Measurements from ENCODE around the gene ABLIM2. TPM values are rescaled to one million over a fixed set of nuclear protein-coding genes. Genes with fewer than 3 reads are reported as not detected.
A peak's percentile ranks its signal among the peaks of the same experiment; 100 is the strongest.

The ABLIM2 gene
- total RNA-seq, 2 donors from 2014 or later: 0.24 to 0.25 TPM

DNA sequence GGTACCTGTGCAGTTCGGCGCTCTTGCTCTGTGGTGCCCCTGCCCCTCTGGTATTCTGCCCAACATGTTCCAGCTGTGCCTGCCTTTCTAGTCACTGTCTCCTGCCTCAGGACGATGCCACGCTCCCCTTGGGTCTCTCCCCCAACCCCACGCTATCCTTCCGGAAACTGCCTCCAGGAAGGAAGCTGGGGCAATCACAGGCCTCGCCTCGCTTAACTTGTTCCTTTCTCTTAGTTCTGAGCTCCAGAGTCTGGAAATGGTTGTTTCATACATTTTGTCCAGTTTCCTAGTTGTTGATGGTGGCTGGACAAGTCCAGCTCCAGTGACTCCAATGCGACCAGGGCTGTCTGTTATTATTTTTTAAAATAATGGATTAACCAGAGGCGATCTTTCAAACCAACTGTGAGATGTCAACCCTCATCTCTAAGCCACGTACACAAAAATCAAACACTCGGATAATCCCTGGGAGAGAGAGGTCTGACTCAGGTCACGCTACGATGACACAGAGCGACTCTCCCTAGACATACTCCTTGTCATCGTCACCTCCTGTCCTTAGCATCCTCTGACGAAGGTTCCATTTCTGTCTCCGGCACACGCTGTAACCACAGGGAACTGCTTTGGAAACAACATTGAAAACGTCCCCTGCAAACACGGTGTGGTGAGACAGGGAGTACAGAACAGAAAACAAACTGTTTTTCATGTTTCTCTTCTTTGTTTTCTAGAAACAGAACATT is 62.5 kb downstream of the ABLIM2 start:
- H3K9me3 Mint-ChIP-seq: peaks cover 5% of the 10 kb centered on the region
- no peak overlapping the region for H3K4me3 Mint-ChIP-seq
- ATAC-seq: no peak
- no peak overlapping the region for H3K27ac Mint-ChIP-seq
- no peaks in the 10 kb centered on the region for H3K4me1 Mint-ChIP-seq (ENCODE audit: low read depth in 2 of 2)
- DNase-seq (ENCODE audit: low spot score): no peak
- H3K36me3 Mint-ChIP-seq: peaks cover 23% of the 10 kb centered on the region
- H3K27me3 Mint-ChIP-seq: no peaks in the 10 kb centered on the region

DNA sequence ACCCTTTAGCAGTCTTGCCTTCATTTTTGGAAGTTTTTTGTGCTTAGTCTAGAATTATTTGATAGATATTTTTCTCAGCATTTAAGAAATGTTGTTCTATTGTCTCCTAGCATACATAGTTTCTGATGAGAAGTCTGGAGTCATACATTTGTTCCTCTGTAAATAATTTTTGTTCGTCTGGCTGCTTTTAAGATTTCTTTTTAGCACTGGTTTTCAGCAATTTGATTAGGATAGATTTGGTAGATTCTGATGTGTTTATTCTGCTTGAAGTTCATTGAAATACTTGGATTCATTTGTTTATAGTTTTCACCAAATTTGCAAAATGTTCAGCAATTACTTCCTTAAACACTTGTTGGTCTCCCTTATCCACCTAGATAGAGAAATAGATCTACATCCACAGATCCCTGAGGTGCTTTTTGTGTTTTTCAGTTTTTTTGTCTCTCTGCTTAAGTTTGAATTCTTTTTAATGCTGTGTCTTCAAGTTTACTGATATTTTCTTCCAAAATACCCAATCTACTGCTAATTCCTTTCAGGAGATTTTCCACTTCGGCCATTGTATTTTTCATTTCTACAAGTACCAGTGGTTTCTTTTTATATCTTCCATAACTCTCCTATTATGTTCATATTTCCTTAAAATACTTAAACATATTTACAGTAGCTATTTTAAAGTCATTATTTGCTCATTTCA is 64.9 kb downstream of the ABLIM2 start:
- Mint-ChIP-seq H3K4me3 (no peak overlapping the region), H3K9me3 (peaks cover 5% of the 10 kb centered on the region), H3K27ac (no peak overlapping the region), H3K27me3 (no peaks in the 10 kb centered on the region), H3K4me1 (ENCODE audit: low read depth in 2 of 2) (no peaks in the 10 kb centered on the region), H3K36me3 (peaks cover 23% of the 10 kb centered on the region)
- DNase-seq (ENCODE audit: low spot score): no peak
- no peak for ATAC-seq

DNA sequence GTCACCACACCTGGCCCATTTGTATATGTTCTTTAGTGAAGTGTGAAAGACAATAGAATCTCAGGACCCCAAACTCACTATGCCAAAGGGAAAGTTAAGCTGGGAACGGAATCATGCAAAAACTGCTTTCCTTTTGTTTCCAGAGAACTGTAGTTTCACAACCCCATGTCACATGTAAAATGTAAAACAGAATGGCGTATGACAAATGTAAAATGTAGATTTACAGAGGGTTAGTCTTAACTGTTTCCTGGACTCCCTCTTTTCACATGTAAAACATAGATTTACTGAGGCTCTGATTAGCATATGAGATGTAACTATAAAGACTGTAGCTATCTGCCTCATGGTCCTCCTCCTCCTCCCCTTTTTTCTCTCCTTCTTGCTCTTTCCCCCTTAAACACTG is 66.3 kb downstream of the ABLIM2 start:
- no peak for ATAC-seq
- no peak overlapping the region for H3K4me3 Mint-ChIP-seq

DNA sequence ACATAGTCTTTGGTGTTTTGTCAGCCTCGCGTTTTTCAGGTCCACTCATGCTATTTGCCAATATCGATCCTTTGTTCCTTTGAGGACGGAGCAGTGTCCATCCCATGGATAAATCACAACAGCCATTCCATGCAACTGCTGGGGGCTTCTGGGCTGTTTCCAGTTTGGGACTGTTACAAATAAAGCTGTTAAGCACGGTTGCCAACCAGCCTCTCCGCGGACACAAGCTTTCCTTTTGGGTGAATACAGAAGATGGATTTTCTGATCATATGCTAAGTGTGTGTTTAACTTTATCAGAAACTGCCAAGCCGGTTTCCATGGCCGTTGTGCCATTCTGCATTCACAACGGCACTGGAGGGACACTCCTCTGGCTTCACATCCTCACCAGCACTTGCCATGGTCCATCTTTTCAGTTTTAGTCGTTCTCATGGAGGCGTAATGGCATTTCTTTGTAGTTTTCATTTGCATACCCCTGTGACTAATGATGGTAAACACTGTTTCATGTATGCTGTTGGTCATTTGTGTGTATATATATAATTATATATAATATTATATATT is 67.8 kb downstream of the ABLIM2 start:
- Mint-ChIP-seq H3K36me3 (peaks cover 23% of the 10 kb centered on the region), H3K4me3 (no peak overlapping the region), H3K9me3 (peaks cover 5% of the 10 kb centered on the region), H3K4me1 (ENCODE audit: low read depth in 2 of 2) (no peaks in the 10 kb centered on the region), H3K27ac (no peak overlapping the region), H3K27me3 (no peaks in the 10 kb centered on the region)
- ATAC-seq (no peak), DNase-seq (ENCODE audit: low spot score) (no peak)

More for the DNA sequence above, 66.3 kb downstream of the ABLIM2 start:
- Mint-ChIP-seq H3K9me3 (peaks cover 5% of the 10 kb centered on the region), H3K27ac (no peak overlapping the region), H3K4me1 (ENCODE audit: low read depth in 2 of 2) (no peaks in the 10 kb centered on the region), H3K27me3 (no peaks in the 10 kb centered on the region), H3K36me3 (peaks cover 23% of the 10 kb centered on the region)
- no peak for DNase-seq (ENCODE audit: low spot score)

DNA sequence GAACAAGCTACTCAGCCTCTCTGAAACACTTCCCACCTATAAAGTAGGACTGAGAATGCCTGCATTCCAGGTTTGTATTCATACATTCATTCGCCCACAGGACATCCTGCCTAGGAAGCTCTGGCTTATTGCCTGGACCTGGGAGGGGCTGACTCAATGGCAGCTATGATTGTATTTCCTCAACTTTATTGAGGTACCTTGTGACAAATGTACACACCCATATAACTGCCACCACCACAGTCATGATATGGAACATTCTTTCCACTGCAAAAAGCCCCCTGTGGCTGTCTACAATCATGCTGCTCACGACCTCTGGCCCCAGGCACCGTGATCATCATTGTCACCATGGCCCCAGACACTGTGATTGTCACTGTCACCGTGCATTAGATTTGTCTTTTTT is 68.3 kb downstream of the ABLIM2 start:
- H3K27me3 Mint-ChIP-seq: no peaks in the 10 kb centered on the region
- peaks cover 19% of the 10 kb centered on the region for H3K36me3 Mint-ChIP-seq
- no peak overlapping the region for H3K4me3 Mint-ChIP-seq
- ATAC-seq (peak; percentile 10 to 36), DNase-seq (ENCODE audit: low spot score) (no peak)
- no peak overlapping the region for H3K27ac Mint-ChIP-seq
- H3K4me1 Mint-ChIP-seq (ENCODE audit: low read depth in 2 of 2): no peaks in the 10 kb centered on the region
- peaks cover 5% of the 10 kb centered on the region for H3K9me3 Mint-ChIP-seq

DNA sequence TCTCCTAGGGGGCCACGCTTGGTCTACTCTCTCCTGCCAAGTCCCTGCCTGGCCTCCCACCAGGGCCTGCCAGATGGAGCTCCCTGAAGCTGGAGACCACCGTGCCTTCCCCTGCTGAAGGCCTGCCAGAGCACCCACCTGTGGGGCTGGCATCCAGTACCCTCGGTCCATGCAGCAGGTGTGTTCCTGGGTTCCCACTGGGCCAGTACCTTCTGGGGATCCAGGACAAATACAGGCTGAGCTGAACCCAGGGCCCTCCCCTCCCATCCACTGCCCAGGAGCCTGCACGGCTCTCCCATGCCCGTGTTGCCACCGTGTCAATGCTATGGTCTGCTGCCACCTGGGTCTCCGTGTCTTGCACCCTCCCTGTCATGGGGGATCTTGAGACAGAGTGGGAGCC is 68.8 kb downstream of the ABLIM2 start:
- DNase-seq (ENCODE audit: low spot score) (no peak), ATAC-seq (peak; percentile 35 to 53)
- no peaks in the 10 kb centered on the region for H3K27me3 Mint-ChIP-seq
- H3K27ac Mint-ChIP-seq: no peak overlapping the region
- H3K4me3 Mint-ChIP-seq: no peak overlapping the region
- no peaks in the 10 kb centered on the region for H3K4me1 Mint-ChIP-seq (ENCODE audit: low read depth in 2 of 2)
- H3K36me3 Mint-ChIP-seq: peaks cover 15% of the 10 kb centered on the region
- peaks cover 5% of the 10 kb centered on the region for H3K9me3 Mint-ChIP-seq

DNA sequence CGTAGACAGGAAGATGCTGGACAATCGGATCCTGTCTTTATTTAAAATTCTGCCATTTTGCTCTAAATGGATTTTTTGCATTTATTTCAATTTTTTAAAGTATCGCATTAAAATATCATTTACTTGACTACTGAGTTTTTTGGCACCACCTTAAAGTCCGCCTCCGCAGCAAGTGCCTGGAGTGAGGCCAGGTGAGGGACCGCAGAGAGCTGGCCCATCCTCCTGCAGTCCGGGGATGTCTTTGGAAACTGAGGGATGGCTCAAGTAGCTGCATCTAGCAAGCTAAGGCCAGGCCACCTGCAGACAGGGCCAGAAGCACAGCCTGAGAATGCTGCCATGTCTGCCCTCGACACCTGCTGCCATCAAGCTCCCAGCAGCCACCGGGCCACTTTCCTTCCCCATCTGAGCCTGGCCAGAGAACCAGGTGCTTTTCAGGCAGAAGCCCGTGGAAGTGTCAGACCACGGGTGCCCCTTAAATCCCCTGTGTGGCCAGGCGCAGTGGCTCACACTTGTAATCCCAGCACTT is 69.6 kb downstream of the ABLIM2 start:
- Mint-ChIP-seq H3K4me1 (ENCODE audit: low read depth in 2 of 2) (no peaks in the 10 kb centered on the region), H3K36me3 (peaks cover 8% of the 10 kb centered on the region), H3K27me3 (no peaks in the 10 kb centered on the region), H3K9me3 (peaks cover 5% of the 10 kb centered on the region), H3K4me3 (no peak overlapping the region), H3K27ac (no peak overlapping the region)
- no peak for DNase-seq (ENCODE audit: low spot score)
- ATAC-seq: no peak

DNA sequence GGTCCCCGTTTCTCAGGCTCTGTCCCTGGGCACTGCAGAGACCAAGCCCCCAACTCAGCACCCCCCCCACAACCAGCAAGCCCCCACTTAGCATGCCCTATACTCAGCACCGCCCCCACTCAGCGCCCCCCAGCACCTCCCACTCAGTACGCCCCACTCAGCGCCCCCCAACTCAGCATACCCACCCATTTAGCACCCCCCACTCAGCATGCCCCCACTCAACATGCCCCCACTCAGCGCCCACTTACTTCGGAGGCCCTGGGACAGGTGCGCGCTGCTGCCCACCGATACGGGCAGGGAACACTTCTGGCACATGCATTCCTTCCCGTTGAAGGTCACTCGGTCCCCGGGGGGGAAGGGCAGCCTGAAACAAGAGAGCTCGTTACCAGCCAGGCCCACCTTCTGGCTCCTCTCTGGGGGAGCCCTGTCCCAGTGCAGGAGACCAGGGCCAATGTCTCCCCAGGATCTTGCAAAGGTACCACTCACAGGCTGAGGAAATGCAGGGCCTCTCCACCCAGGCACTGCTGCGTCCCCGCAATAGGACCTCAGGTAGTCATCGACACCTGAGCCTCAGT is 70.6 kb downstream of the ABLIM2 start:
- DNase-seq (ENCODE audit: low spot score): no peak
- H3K9me3 Mint-ChIP-seq: no peaks in the 10 kb centered on the region
- H3K4me3 Mint-ChIP-seq: no peak overlapping the region
- H3K27me3 Mint-ChIP-seq: no peaks in the 10 kb centered on the region
- no peaks in the 10 kb centered on the region for H3K36me3 Mint-ChIP-seq
- ATAC-seq: peak in 1 of 2 donors; percentile 19
- H3K4me1 Mint-ChIP-seq (ENCODE audit: low read depth in 2 of 2): no peaks in the 10 kb centered on the region
- no peak overlapping the region for H3K27ac Mint-ChIP-seq

DNA sequence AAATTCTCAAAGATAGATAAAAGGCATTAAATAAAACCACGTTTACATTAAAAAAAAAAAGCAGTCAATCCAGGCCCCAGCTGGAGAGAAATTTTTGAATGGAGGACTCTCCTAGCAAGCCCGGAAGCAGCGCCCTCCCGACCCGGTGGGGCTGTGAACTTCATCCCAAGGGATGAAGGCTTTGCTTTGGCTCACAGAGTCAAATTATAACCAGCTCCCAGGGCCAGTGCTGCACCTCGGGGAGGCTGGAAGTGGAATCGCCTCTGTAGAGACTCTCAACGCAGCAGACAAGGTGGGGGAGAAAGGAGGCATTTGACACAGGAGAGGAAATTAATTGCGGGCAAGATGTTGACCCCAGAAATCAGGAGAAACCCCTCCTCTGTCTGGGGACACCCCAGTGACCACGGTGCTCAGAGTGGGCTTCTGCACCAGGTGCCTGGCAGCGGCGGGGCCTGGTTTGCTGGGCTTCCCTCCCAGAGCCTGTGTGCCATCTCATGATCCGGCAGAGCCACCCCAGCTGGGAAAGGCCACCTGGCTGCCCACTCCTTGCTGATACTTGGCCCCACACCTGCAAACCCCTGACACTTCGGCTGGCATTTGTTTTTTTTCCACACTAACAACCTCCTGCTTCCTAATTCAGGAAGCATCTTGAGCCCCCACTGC is 71.7 kb downstream of the ABLIM2 start:
- H3K4me1 Mint-ChIP-seq (ENCODE audit: low read depth in 2 of 2): no peaks in the 10 kb centered on the region
- no peak for ATAC-seq
- DNase-seq (ENCODE audit: low spot score): no peak
- no peak overlapping the region for H3K4me3 Mint-ChIP-seq
- no peaks in the 10 kb centered on the region for H3K36me3 Mint-ChIP-seq
- peaks cover 0 to under 1% of the 10 kb centered on the region in 2 donors for H3K27me3 Mint-ChIP-seq
- H3K9me3 Mint-ChIP-seq: no peaks in the 10 kb centered on the region
- H3K27ac Mint-ChIP-seq: no peak overlapping the region

DNA sequence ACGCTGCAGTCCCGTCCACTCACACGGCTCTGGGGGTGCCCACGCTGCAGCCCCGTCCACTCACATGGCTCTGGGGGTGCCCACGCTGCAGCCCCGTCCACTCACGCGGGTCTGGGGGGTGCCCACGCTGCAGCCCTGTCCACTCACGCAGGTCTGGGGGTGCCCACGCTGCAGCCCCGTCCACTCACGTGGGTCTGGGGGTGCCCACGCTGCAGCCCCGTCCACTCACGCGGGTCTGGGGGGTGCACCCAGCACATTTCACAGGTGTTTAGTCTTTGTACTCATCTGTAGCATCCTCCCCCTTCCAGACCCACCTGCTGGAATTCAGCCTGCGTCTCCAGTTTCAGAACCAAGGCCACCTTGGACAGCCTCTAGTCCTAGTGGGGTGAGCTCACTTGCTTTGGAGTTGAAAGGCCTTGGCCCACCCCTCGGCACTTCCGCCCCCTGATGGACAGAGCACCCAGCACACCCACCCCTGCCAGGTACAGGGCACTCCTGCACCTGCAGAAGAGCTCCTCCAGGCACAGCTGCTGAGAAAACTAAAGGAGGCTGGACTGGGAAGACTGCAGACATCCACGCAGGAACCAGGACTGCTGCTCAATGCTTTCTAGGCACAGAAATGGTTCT is 73.0 kb downstream of the ABLIM2 start:
- Mint-ChIP-seq H3K4me3 (no peak overlapping the region), H3K36me3 (no peaks in the 10 kb centered on the region), H3K27me3 (peaks cover 4 to 5% of the 10 kb centered on the region in 2 donors), H3K27ac (no peak overlapping the region), H3K9me3 (no peaks in the 10 kb centered on the region), H3K4me1 (ENCODE audit: low read depth in 2 of 2) (no peaks in the 10 kb centered on the region)
- DNase-seq (ENCODE audit: low spot score): no peak
- no peak for ATAC-seq

DNA sequence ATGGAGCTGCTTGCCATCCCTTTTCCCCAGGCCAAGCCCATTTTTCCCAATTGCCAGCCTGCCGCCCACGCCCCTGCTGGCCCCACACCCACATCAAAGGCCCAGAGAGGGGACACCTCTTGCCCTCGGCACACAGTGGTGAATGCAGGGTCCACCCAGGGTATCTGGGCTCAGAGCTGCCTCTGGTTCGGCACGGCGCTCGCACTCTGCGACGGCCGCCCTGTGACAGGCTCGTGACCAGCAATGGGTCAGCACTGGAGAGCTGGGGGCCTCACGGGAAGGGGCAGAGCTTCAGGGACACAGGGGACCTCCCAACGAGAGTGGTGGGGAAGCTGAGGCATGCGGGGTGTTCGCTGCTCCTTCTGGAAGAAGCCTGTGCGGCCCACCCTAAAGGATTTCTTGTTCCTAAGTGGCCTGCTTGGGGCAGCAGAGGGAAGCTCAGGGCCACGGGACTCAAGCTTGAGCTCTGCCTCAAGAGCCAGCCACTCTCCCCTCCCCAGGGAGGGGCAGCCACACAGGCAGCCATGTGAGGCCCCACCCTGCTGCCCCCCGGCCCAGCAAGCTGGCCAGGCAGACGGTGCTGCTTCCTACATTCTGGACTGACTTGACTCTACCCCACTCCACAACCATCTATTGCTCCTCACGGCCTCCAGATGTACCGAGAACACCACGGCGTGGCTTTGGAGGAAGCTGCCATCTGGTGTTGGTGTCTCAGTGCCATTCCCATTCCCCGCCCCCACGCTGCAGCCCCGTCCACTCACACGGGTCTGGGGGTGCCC is 73.7 kb downstream of the ABLIM2 start:
- H3K4me3 Mint-ChIP-seq: no peak overlapping the region
- peaks cover 4 to 5% of the 10 kb centered on the region in 2 donors for H3K27me3 Mint-ChIP-seq
- no peaks in the 10 kb centered on the region for H3K4me1 Mint-ChIP-seq (ENCODE audit: low read depth in 2 of 2)
- ATAC-seq: no peak
- DNase-seq (ENCODE audit: low spot score): no peak
- H3K27ac Mint-ChIP-seq: no peak overlapping the region
- H3K9me3 Mint-ChIP-seq: no peaks in the 10 kb centered on the region
- H3K36me3 Mint-ChIP-seq: no peaks in the 10 kb centered on the region

DNA sequence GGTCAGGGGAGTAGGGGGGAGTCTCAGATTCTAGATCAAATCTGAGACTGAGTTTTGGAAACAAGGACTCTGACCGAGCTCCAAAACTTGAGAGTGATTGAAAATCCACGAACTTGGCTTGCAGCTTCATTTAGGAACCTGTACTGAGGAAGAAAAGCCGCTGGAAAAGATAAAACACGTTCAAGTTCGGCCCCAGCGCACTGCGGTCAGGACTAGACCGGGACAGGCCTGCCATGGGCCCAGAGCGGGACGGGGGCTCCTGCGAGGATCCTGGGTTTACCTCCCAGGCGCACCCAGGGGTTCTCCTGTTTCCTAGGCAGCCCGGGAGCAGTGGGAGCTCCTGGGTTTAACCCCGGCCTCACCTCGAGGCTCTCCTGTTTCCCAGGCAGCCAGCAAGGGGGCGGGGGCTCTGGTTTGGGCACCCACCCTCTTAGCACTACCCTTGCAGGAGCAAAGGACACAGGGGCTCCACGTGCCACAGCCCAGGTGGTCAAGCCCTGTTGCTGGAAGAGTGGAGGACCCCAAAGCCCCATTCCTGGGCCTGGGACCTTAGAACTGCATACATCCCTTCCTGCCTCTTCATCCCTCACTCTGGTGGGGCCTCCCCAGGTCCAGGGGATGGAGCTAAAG is 74.5 kb downstream of the ABLIM2 start:
- Mint-ChIP-seq H3K27ac (no peak overlapping the region), H3K27me3 (peaks cover 4 to 5% of the 10 kb centered on the region in 2 donors), H3K4me1 (ENCODE audit: low read depth in 2 of 2) (no peaks in the 10 kb centered on the region), H3K4me3 (no peak overlapping the region), H3K36me3 (no peaks in the 10 kb centered on the region), H3K9me3 (no peaks in the 10 kb centered on the region)
- DNase-seq (ENCODE audit: low spot score): no peak
- ATAC-seq: no peak
